Measurements from ENCODE around the gene CLDN10.

CLDN10 gene, protein sequence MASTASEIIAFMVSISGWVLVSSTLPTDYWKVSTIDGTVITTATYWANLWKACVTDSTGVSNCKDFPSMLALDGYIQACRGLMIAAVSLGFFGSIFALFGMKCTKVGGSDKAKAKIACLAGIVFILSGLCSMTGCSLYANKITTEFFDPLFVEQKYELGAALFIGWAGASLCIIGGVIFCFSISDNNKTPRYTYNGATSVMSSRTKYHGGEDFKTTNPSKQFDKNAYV

DNA sequence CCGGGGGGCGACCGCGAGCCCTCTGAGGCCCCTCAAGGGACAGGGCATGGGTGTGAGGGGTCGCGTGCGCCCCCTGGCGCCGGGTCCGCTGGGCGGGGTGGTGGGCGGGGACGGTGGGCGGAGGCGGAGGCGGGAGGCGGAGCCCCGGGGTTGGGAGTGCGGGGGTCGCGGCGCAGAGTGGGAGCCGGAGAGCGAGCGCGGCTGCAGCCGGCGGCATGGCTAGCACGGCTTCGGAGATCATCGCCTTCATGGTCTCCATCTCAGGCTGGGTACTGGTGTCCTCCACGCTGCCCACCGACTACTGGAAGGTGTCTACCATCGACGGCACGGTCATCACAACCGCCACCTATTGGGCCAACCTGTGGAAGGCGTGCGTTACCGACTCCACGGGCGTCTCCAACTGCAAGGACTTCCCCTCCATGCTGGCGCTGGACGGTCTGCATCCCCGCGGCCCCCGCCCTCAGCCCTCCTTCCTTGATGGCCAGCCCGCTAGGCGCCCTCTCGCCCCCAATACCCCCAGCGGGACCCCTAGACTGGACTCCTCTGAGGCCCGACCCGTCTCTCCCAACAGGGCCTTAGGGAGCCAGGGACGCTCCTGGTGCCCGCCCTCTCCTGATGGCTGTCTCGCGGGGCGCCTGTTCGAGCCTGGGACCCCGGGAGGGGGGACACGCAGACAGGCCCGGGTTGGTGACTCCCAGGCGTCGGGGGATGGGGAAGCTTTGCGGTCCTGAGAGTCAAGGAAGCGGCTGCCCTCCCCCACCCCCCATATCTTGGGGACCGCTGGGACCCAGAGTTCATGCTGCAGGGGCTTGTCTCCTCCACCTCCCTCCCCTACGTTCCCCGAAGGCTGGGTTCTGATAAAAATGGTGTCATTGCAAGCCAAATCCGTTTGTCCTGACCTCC, at the start of gene CLDN10:
CLDN10 (plus strand) TSS at position 182 of the 903 bp plus-strand sequence; CDS start at position 216, 34 bp downstream.
- TF ChIP-seq CREB1 (IDR thresholded peaks at IDR 0.05; ENCODE audit: low read depth) (no peak), TEAD4 (IDR thresholded peaks at IDR 0.05) (no peak), NFIC (IDR thresholded peaks at IDR 0.05) (no peak), EGR1 (IDR thresholded peaks at IDR 0.05) (no peak), RAD21 (IDR thresholded peaks at IDR 0.05; ENCODE audit: low read depth) (no peak), TAF1 (IDR thresholded peaks at IDR 0.05; ENCODE audit: low read depth) (no peak)
- TF ChIP-seq, protein P1, sequence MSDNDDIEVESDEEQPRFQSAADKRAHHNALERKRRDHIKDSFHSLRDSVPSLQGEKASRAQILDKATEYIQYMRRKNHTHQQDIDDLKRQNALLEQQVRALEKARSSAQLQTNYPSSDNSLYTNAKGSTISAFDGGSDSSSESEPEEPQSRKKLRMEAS (IDR thresholded peaks at IDR 0.05), result no peak

DNA sequence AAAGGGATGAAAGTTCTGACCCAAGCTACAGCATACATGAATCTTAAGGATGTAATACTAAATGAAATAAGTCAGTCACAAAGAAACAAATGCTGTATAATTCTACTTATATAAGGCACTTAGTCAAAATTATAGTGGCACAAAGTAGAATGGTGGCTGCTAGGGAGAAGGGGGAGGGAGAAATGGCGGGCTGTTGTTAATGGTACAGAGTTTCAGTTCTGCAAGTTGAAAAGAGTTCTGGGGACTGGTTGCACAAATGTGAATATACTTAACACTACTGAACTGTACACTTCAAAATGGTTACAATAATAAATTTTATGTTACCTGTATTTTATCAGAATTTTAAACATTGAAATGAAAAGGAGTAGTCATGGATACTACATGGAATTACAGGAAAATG, 48.9 kb upstream of the CLDN10 start:
- TF ChIP-seq EGR1 (IDR thresholded peaks at IDR 0.05) (no peak), RAD21 (IDR thresholded peaks at IDR 0.05; ENCODE audit: low read depth) (no peak), TCF12 (IDR thresholded peaks at IDR 0.05; ENCODE audit: low read depth) (no peak), TAF1 (IDR thresholded peaks at IDR 0.05; ENCODE audit: low read depth) (no peak)
- TF ChIP-seq, protein P1 (IDR thresholded peaks at IDR 0.05), result no peak

DNA sequence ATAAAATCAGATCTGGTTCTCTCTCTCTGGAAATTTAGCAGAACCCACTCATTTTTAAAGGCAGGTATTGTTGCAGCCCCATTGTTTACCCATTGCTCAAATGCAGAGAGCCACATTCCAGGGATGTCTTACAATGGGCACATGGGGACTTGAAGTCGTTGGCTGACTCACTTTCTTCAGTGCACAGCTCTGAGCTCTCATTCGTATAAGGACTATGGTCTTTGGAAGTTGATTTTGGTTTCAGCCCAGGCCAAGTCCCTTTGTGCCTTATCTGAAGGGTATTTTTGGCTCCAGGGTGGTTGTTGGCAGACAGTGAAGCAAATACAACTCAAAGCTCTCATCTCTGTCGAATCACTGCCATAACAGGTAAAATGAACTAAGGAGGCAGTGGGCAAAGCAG, 47.3 kb upstream of the CLDN10 start:
- TF ChIP-seq FOXM1 (IDR thresholded peaks at IDR 0.05; ENCODE audit: borderline replicate concordance, low read depth) (no peak), TEAD4 (IDR thresholded peaks at IDR 0.05) (peak; percentile 90), YY1 (IDR thresholded peaks at IDR 0.05; ENCODE audit: low read depth) (0 out of 2 replicates have a peak, but pooled peaks have one; percentile 21), CREB1 (IDR thresholded peaks at IDR 0.05; ENCODE audit: low read depth) (no peak)
- TF ChIP-seq, protein P1 (IDR thresholded peaks at IDR 0.05), result peak; percentile 56

DNA sequence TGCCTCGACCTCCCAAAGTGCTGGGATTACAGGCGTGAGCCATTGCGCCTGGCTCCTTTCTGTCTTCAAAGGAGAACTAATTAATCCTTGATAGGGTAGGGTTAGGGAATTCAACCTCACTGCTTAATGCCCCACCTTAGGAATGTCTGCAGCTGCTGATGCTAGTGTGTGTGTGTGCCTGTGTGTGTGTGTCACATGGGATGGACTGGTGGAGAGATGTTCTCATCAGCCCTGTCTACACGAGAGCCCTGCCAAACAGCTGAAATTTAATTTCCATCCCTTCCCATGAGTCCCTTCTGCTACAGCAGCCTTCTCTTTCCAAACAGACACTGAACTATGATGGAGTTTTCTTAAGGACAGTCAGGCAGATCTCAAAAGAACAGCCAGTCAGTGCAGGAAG, 46.5 kb upstream of the CLDN10 start:
- TF ChIP-seq TEAD4 (IDR thresholded peaks at IDR 0.05), result no peak
- TF ChIP-seq NFIC (IDR thresholded peaks at IDR 0.05), result no peak
- no peak for TF ChIP-seq ZBTB7A (IDR thresholded peaks at IDR 0.05; ENCODE audit: low read depth)
- no peak for TF ChIP-seq EP300 (IDR thresholded peaks at IDR 0.05; ENCODE audit: borderline replicate concordance)
- TF ChIP-seq CREB1 (IDR thresholded peaks at IDR 0.05; ENCODE audit: low read depth), result no peak
- no peak for TF ChIP-seq TCF12 (IDR thresholded peaks at IDR 0.05; ENCODE audit: low read depth)
- no peak for TF ChIP-seq RAD21 (IDR thresholded peaks at IDR 0.05; ENCODE audit: low read depth)
- no peak for TF ChIP-seq FOXM1 (IDR thresholded peaks at IDR 0.05; ENCODE audit: borderline replicate concordance, low read depth)
- TF ChIP-seq EGR1 (IDR thresholded peaks at IDR 0.05), result no peak
- no peak for TF ChIP-seq CEBPB (IDR thresholded peaks at IDR 0.05)
- TF ChIP-seq TAF1 (IDR thresholded peaks at IDR 0.05; ENCODE audit: low read depth), result no peak
- TF ChIP-seq, protein P2, sequence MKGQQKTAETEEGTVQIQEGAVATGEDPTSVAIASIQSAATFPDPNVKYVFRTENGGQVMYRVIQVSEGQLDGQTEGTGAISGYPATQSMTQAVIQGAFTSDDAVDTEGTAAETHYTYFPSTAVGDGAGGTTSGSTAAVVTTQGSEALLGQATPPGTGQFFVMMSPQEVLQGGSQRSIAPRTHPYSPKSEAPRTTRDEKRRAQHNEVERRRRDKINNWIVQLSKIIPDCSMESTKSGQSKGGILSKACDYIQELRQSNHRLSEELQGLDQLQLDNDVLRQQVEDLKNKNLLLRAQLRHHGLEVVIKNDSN (IDR thresholded peaks at IDR 0.05), result no peak

DNA sequence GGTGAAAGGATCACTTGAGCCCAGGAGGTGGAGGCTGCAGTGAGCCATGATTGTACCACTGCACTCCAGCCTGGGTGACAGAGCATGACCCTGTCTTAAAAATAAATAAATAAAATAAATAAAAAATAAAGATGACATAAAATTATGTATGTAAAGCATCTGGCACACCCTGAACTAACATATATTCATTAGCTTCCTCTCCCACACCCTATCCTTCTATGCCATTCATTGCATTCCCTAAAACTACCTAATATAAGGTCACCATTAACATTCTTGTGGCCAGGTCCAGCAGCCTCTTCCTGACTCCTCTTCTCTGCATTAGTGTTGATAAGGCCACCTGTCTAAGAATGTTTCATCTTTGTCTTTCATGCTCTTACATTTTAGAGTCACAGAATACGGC, 44.5 kb upstream of the CLDN10 start:
- no peak for TF ChIP-seq EP300 (IDR thresholded peaks at IDR 0.05; ENCODE audit: borderline replicate concordance)
- TF ChIP-seq, protein P3, sequence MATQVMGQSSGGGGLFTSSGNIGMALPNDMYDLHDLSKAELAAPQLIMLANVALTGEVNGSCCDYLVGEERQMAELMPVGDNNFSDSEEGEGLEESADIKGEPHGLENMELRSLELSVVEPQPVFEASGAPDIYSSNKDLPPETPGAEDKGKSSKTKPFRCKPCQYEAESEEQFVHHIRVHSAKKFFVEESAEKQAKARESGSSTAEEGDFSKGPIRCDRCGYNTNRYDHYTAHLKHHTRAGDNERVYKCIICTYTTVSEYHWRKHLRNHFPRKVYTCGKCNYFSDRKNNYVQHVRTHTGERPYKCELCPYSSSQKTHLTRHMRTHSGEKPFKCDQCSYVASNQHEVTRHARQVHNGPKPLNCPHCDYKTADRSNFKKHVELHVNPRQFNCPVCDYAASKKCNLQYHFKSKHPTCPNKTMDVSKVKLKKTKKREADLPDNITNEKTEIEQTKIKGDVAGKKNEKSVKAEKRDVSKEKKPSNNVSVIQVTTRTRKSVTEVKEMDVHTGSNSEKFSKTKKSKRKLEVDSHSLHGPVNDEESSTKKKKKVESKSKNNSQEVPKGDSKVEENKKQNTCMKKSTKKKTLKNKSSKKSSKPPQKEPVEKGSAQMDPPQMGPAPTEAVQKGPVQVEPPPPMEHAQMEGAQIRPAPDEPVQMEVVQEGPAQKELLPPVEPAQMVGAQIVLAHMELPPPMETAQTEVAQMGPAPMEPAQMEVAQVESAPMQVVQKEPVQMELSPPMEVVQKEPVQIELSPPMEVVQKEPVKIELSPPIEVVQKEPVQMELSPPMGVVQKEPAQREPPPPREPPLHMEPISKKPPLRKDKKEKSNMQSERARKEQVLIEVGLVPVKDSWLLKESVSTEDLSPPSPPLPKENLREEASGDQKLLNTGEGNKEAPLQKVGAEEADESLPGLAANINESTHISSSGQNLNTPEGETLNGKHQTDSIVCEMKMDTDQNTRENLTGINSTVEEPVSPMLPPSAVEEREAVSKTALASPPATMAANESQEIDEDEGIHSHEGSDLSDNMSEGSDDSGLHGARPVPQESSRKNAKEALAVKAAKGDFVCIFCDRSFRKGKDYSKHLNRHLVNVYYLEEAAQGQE (IDR thresholded peaks at IDR 0.05; ENCODE audit: low read depth), result no peak
- no peak for TF ChIP-seq ZBTB7A (IDR thresholded peaks at IDR 0.05; ENCODE audit: low read depth)
- no peak for TF ChIP-seq RAD21 (IDR thresholded peaks at IDR 0.05; ENCODE audit: low read depth)
- TF ChIP-seq, protein P1 (IDR thresholded peaks at IDR 0.05), result no peak
- TF ChIP-seq NFIC (IDR thresholded peaks at IDR 0.05), result no peak
- no peak for TF ChIP-seq CREB1 (IDR thresholded peaks at IDR 0.05; ENCODE audit: low read depth)
- TF ChIP-seq FOXM1 (IDR thresholded peaks at IDR 0.05; ENCODE audit: borderline replicate concordance, low read depth), result no peak
- TF ChIP-seq TEAD4 (IDR thresholded peaks at IDR 0.05), result no peak

DNA sequence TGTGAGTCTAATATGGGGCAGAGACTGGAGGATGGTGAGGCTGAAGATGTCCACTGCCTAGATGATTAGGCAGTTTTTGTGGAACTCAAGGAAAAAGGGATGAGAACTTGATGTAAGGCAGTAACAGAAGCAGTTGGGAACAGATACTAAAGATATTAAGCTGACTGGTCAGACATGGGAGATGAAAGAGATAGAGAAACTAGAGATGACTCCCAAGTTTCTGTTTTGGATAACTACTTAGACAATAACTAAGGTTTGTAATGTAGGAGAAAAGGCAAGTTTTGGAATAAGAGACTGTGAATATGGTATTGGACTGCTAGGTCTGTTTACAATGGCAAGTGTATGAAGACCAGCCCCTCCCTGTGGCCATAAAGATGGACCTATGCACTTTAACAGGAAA, 43.5 kb upstream of the CLDN10 start:
- TF ChIP-seq, protein P2 (IDR thresholded peaks at IDR 0.05), result no peak
- TF ChIP-seq CREB1 (IDR thresholded peaks at IDR 0.05; ENCODE audit: low read depth), result no peak
- TF ChIP-seq FOXM1 (IDR thresholded peaks at IDR 0.05; ENCODE audit: borderline replicate concordance, low read depth), result no peak
- no peak for TF ChIP-seq EGR1 (IDR thresholded peaks at IDR 0.05)
- TF ChIP-seq NFIC (IDR thresholded peaks at IDR 0.05), result no peak
- TF ChIP-seq TAF1 (IDR thresholded peaks at IDR 0.05; ENCODE audit: low read depth), result no peak
- no peak for TF ChIP-seq ZBTB7A (IDR thresholded peaks at IDR 0.05; ENCODE audit: low read depth)
- TF ChIP-seq, protein P3 (IDR thresholded peaks at IDR 0.05; ENCODE audit: low read depth), result no peak
- no peak for TF ChIP-seq RAD21 (IDR thresholded peaks at IDR 0.05; ENCODE audit: low read depth)
- TF ChIP-seq, protein P1 (IDR thresholded peaks at IDR 0.05), result no peak
- TF ChIP-seq TCF12 (IDR thresholded peaks at IDR 0.05; ENCODE audit: low read depth), result no peak
- no peak for TF ChIP-seq EP300 (IDR thresholded peaks at IDR 0.05; ENCODE audit: borderline replicate concordance)
- TF ChIP-seq TEAD4 (IDR thresholded peaks at IDR 0.05), result no peak
- no peak for TF ChIP-seq CEBPB (IDR thresholded peaks at IDR 0.05)
- no peak for TF ChIP-seq YY1 (IDR thresholded peaks at IDR 0.05; ENCODE audit: low read depth)

Measured in Ishikawa (cell line).